Stimulated activated CD4-positive, alpha-beta T cell treated with anti-CD3 and anti-CD28 coated beads, Interleukin-4, amount 100 ng/mL, for 48 hours (primary cell): ENCODE data around the gene TAF6L.
"Not testable (repeated sequence)": the region's sequence is repeated elsewhere in the genome, so short reads cannot be mapped to it uniquely, and the experiment has no call there.

Experiments used
- DNase-seq, 2 donors: peaks; one replicate each; pipeline ENCODE4 v3.0.0-alpha.2; 2020; ENCODE audit warnings: low read depth in 2 of 2

Gene TAF6L

GRCh38 chr11:62771144-62772021 lies at the start of gene TAF6L:
Gene TAF6L, plus strand, starts transcription at chr11:62771396. Its CDS starts 4,388 bp downstream, at chr11:62775784.
- peak; percentile 97 for DNase-seq

- DNase-seq: no peak
Measured at GRCh38 chr11:62721994-62722393, 49.2 kb upstream of the TAF6L start.

- no peak for DNase-seq
Measured at GRCh38 chr11:62724171-62724570, 47.0 kb upstream of the TAF6L start.

GRCh38 chr11:62725646-62726045 lies 45.5 kb upstream of the TAF6L start:
- DNase-seq: no peak

GRCh38 chr11:62726156-62726914 lies 44.9 kb upstream of the TAF6L start:
- no peak for DNase-seq

- no peak for DNase-seq
Measured at GRCh38 chr11:62726915-62727164, 44.4 kb upstream of the TAF6L start.

GRCh38 chr11:62727165-62727871 lies 43.9 kb upstream of the TAF6L start, which contains the start of gene HNRNPUL2:
Gene HNRNPUL2, minus strand, starts transcription at chr11:62727457. Its CDS starts 301 bp downstream, at chr11:62727156.
- DNase-seq: peak; percentile 95 to 98

GRCh38 chr11:62727872-62728170 lies 43.4 kb upstream of the TAF6L start:
- DNase-seq: peak; percentile 65 to 82

GRCh38 chr11:62728171-62728988 lies 42.8 kb upstream of the TAF6L start, which contains the start of gene TTC9C:
Gene TTC9C, plus strand, starts transcription at chr11:62728486. Its CDS starts 363 bp downstream, at chr11:62728849.
- DNase-seq: peak; percentile 74 to 82

- not testable (repeated sequence) for DNase-seq
Measured at GRCh38 chr11:62730076-62730475, 41.1 kb upstream of the TAF6L start.

GRCh38 chr11:62732830-62733229 lies 38.4 kb upstream of the TAF6L start:
- no peak for DNase-seq

- DNase-seq: no peak
Measured at GRCh38 chr11:62737196-62737595, 34.0 kb upstream of the TAF6L start.

- DNase-seq: no peak
Measured at GRCh38 chr11:62747475-62748160, 23.6 kb upstream of the TAF6L start.

GRCh38 chr11:62749931-62750330 lies 21.3 kb upstream of the TAF6L start:
- DNase-seq: not testable (repeated sequence)

- DNase-seq: no peak
Measured at GRCh38 chr11:62752177-62752785, 18.9 kb upstream of the TAF6L start.

GRCh38 chr11:62752994-62753735 lies 18.0 kb upstream of the TAF6L start:
- DNase-seq: no peak

GRCh38 chr11:62753736-62754603 lies 17.2 kb upstream of the TAF6L start, which contains the start of gene ZBTB3:
Gene ZBTB3, minus strand, starts transcription at chr11:62754160. Its CDS starts 496 bp downstream, at chr11:62753664.
- DNase-seq: peak; percentile 95 to 97

GRCh38 chr11:62755086-62755615 lies 16.0 kb upstream of the TAF6L start:
- DNase-seq: no peak
